GM12865 (cell line): ENCODE measurements around the gene CFAP46.

Experiments
- DNase-seq: peaks from one replicate; pipeline ENCODE4 v3.0.0; 2010; ENCODE audit warnings: low read depth
- H3K4me3 ChIP-seq: 2 replicates; pipeline ENCODE4 v1.5.1; 2011; ENCODE audit warnings: mild to moderate bottlenecking, low read depth, low read length, control low read depth
- CTCF ChIP-seq: IDR thresholded peaks from 2 replicates; pipeline ENCODE4 v1.5.1; 2011; ENCODE audit warnings: low read length, control low read depth, low read depth, inconsistent platforms; ENCODE audit not compliant: insufficient read depth; ENCODE audit errors: missing control alignments

CFAP46 gene

GRCh38 chr10:132807621-132808049 lies 134.7 kb downstream of the CFAP46 start:
- no peak for TF ChIP-seq CTCF
- no peak overlapping the region for H3K4me3 ChIP-seq
- DNase-seq = no peak

- TF ChIP-seq CTCF = no peak
- H3K4me3 ChIP-seq = no peak overlapping the region
- DNase-seq = no peak
Observed at GRCh38 chr10:132806561-132807003, 135.8 kb downstream of the CFAP46 start.

- TF ChIP-seq CTCF = no peak
- no peak overlapping the region for H3K4me3 ChIP-seq
- no peak for DNase-seq
Observed at GRCh38 chr10:132806110-132806509, 136.3 kb downstream of the CFAP46 start.

- DNase-seq = no peak
- no peak for TF ChIP-seq CTCF
- no peak overlapping the region for H3K4me3 ChIP-seq
Observed at GRCh38 chr10:132805599-132805998, 136.8 kb downstream of the CFAP46 start.

GRCh38 chr10:132804785-132805426 lies 137.5 kb downstream of the CFAP46 start:
- DNase-seq = no peak
- TF ChIP-seq CTCF = no peak
- H3K4me3 ChIP-seq = no peak overlapping the region

GRCh38 chr10:132804287-132804686 lies 138.1 kb downstream of the CFAP46 start:
- TF ChIP-seq CTCF = no peak
- DNase-seq = no peak

GRCh38 chr10:132803416-132804210 lies 138.8 kb downstream of the CFAP46 start:
- TF ChIP-seq CTCF = no peak
- no peak overlapping the region for H3K4me3 ChIP-seq
- no peak for DNase-seq

More at GRCh38 chr10:132804287-132804686, 138.1 kb downstream of the CFAP46 start:
- no peak overlapping the region for H3K4me3 ChIP-seq
